A549 (cell line): ENCODE data around the gene ADAMTS19. TPM values are rescaled to one million over a fixed set of nuclear protein-coding genes. Genes with fewer than 3 reads are reported as not detected.

Source experiments
- ATAC-seq, 2 experiments: fragments of 200-7000 bp in 1 of 2; fragments of >200 bp in 1 of 2; cut with Nextera tagmentation in 1 of 2; cut with Tn5 transposase in 1 of 2; 3 replicates each; pipeline versions ENCODE4 v1.8.0 to v1.9.1; 2018 to 2020; ENCODE audit warnings: mild to moderate bottlenecking in 1 of 2, moderate library complexity in 1 of 2
- CTCF ChIA-PET: fragments of 300-600 bp; sonication (Branson Sonifier 250); formaldehyde crosslinking; extraction: SDS; loops from one replicate; lab custom pipeline; 2021; ENCODE audit warnings: antibody characterized with exemption, inconsistent platforms; lab: Yijun Ruan, JAX
- POLR2A ChIA-PET: fragments of 350-600 bp; formaldehyde crosslinking; extraction: SDS; loops from one replicate; lab custom pipeline; 2021; ENCODE audit warnings: antibody characterized with exemption, inconsistent platforms; lab: Yijun Ruan, JAX
- DNase-seq, 2 experiments: peaks; one replicate each; pipeline versions ENCODE4 v3.0.0 to v3.0.0-alpha.2; 2011 to 2016; ENCODE audit warnings: low read depth in 1 of 2, low spot score in 1 of 2
- FAIRE-seq: peaks from 2 replicates; lab custom pipeline; 2011; peaks lifted over from hg19 to GRCh38; lab: Jason Lieb, UNC
- H3K27ac ChIP-seq, 2 experiments: fragments of >200 bp; sonication (Bioruptor Twin); formaldehyde crosslinking; 3 replicates each; pipeline ENCODE4 v1.5.1; 2016 to 2017
- H3K4me1 ChIP-seq: fragments of >200 bp; sonication (Bioruptor Twin); formaldehyde crosslinking; 3 replicates; pipeline ENCODE4 v1.6.1; 2016
- H3K4me2 ChIP-seq: fragments of >200 bp; sonication (Bioruptor Twin); formaldehyde crosslinking; 3 replicates; pipeline ENCODE4 v1.6.1; 2016
- H3K4me3 ChIP-seq: fragments of >200 bp; sonication (Bioruptor Twin); formaldehyde crosslinking; 3 replicates; pipeline ENCODE4 v1.5.1; 2016
- H3K9me3 ChIP-seq: fragments of >200 bp; sonication (Bioruptor Twin); formaldehyde crosslinking; 3 replicates; pipeline ENCODE4 v1.6.1; 2016
- ATOH8 ChIP-seq: fragments of 250-450 bp; sonication (Bioruptor Pico); IDR thresholded peaks from 2 replicates; pipeline ENCODE4 v1.5.0; 2020; ENCODE audit warnings: low read depth, mild to moderate bottlenecking, moderate library complexity
- BCL3 ChIP-seq: fragments of >200 bp; sonication (Bioruptor Twin); formaldehyde crosslinking; IDR thresholded peaks from 3 replicates; pipeline ENCODE4 v1.6.1; 2016
- BHLHE40 ChIP-seq: IDR thresholded peaks from 2 replicates; pipeline ENCODE4 v1.6.1; 2012; ENCODE audit warnings: low read depth, low read length, inconsistent platforms
- CBX8 ChIP-seq: fragments of 200-600 bp; sonication (generic); IDR thresholded peaks from 2 replicates; pipeline ENCODE4 v1.6.1; 2016
- CHD2 ChIP-seq: fragments of 150-350 bp; IDR thresholded peaks from 2 replicates; pipeline ENCODE4 v1.6.1; 2014; ENCODE audit warnings: low read length; ENCODE audit not compliant: partially characterized antibody
- CTCF ChIP-seq: fragments of >200 bp; sonication (Bioruptor Twin); formaldehyde crosslinking; IDR thresholded peaks from 3 replicates; pipeline ENCODE4 v1.5.1; 2016
- ELK1 ChIP-seq: fragments of 150-350 bp; IDR thresholded peaks from 2 replicates; pipeline ENCODE4 v1.6.1; 2014; ENCODE audit warnings: low read depth, mild to moderate bottlenecking, low read length
- FOSL2 ChIP-seq, 2 experiments: fragments of 450-650 bp in 1 of 2; fragments of >200 bp in 1 of 2; sonication (Bioruptor Twin) in 1 of 2; formaldehyde crosslinking; IDR thresholded peaks; 2 replicates each; pipeline versions ENCODE4 v1.5.0 to v1.6.1; 2016 to 2020; ENCODE audit warnings: mild to moderate bottlenecking in 1 of 2, moderate library complexity in 1 of 2
- HES2 ChIP-seq: fragments of >200 bp; sonication (Bioruptor Twin); formaldehyde crosslinking; IDR thresholded peaks from 2 replicates; pipeline ENCODE4 v1.6.1; 2016
- HOXB5 ChIP-seq: fragments of 250-450 bp; sonication (Bioruptor Pico); IDR thresholded peaks from 2 replicates; pipeline ENCODE4 v1.5.0; 2020; ENCODE audit warnings: mild to moderate bottlenecking, moderate library complexity
- JUNB ChIP-seq: fragments of >200 bp; sonication (Bioruptor Twin); formaldehyde crosslinking; IDR thresholded peaks from 2 replicates; pipeline ENCODE4 v1.6.1; 2016
- KDM1A ChIP-seq: fragments of 200-600 bp; sonication (generic); IDR thresholded peaks from 2 replicates; pipeline ENCODE4 v1.6.1; 2016; ENCODE audit warnings: low read depth, mild to moderate bottlenecking
- MAZ ChIP-seq: fragments of 150-350 bp; IDR thresholded peaks from 2 replicates; pipeline ENCODE4 v1.6.1; 2014; ENCODE audit warnings: antibody characterized with exemption, low read depth, low read length, borderline replicate concordance
- MYC ChIP-seq: IDR thresholded peaks from 2 replicates; pipeline ENCODE4 v1.6.1; 2012; ENCODE audit warnings: mild to moderate bottlenecking, inconsistent platforms, low read length, improper control_type of control experiment, borderline replicate concordance
- PHF8 ChIP-seq: fragments of 200-600 bp; sonication (generic); IDR thresholded peaks from 2 replicates; pipeline ENCODE4 v1.6.1; 2016; ENCODE audit warnings: low read depth, mild to moderate bottlenecking, antibody characterized with exemption, moderate library complexity, borderline replicate concordance
- POLR2AphosphoS2 ChIP-seq: conservative IDR thresholded peaks from 2 replicates; pipeline ENCODE4 v1.6.1; 2012; ENCODE audit warnings: low read length, improper control_type of control experiment, inconsistent platforms
- RAD21 ChIP-seq, 2 experiments: fragments of >200 bp in 1 of 2; sonication (Bioruptor Twin) in 1 of 2; formaldehyde crosslinking in 1 of 2; IDR thresholded peaks in 1 of 2; conservative IDR thresholded peaks in 1 of 2; 2 replicates in 1 of 2; 3 replicates in 1 of 2; pipeline ENCODE4 v1.6.1; 2012 to 2018; ENCODE audit warnings: inconsistent platforms in 1 of 2
- RARB ChIP-seq: fragments of 250-450 bp; sonication (Bioruptor Pico); IDR thresholded peaks from 2 replicates; pipeline ENCODE4 v1.8.0; 2021; ENCODE audit warnings: mild to moderate bottlenecking, moderate library complexity
- REST ChIP-seq: fragments of 200-600 bp; sonication (generic); IDR thresholded peaks from 2 replicates; pipeline ENCODE4 v1.6.1; 2016; ENCODE audit warnings: antibody characterized with exemption, mild to moderate bottlenecking, moderate library complexity
- SMC3 ChIP-seq: fragments of >200 bp; sonication (Bioruptor Twin); formaldehyde crosslinking; IDR thresholded peaks from 3 replicates; pipeline ENCODE4 v1.6.1; 2018; ENCODE audit warnings: inconsistent platforms
- ZC3H11A ChIP-seq: fragments of 450-650 bp; IDR thresholded peaks from 2 replicates; pipeline ENCODE4 v1.6.1; 2014; ENCODE audit warnings: antibody characterized with exemption, mild to moderate bottlenecking
- ZNF302 ChIP-seq: fragments of 250-450 bp; sonication (Bioruptor Pico); IDR thresholded peaks from 2 replicates; pipeline ENCODE4 v1.9.0; 2021; ENCODE audit warnings: inconsistent platforms, mild to moderate bottlenecking, moderate library complexity
- ZSCAN20 ChIP-seq: fragments of 250-450 bp; sonication (Bioruptor Pico); IDR thresholded peaks from 2 replicates; pipeline ENCODE4 v1.8.0; 2022; ENCODE audit warnings: mild to moderate bottlenecking, moderate library complexity
- WGBS: methylation state at CpG from one replicate; pipeline ENCODE4 v1.1.6; 2017; ENCODE audit errors: missing lambda C conversion rate; 5-methylcytosine and 5-hydroxymethylcytosine counted together
- polyA plus RNA-seq, 4 experiments: library from polyadenylated mRNA; depleted of rRNA in 3 of 4; stranded (reverse); fragments of >200 nt; fragmentation: RNase III in 1 of 4; extraction: RNeasy Plus Mini Kit Qiagen cat#74134 plus additional on column Dnase treatment in 1 of 4; gene quantifications; 2 replicates in 3 of 4; 3 replicates in 1 of 4; pipeline ENCODE4 v1.2.3, GENCODE V29; 2011 to 2017

Gene ADAMTS19
- polyA plus RNA-seq, 2 of the 4 experiments (the other 2 are of a cell fraction) = not detected

GRCh38 chr5:129664336-129664937 lies 204.3 kb downstream of the ADAMTS19 start:
- CTCF ChIA-PET = interaction anchor here (0.8 to 2.3 kb wide), 6 partner anchors 19 to 264 kb away, joined by 3 to 12 read pairs (median 3); no protein-coding TSS in a partner anchor
- DNase-seq (peak; percentile 13 to 48), ATAC-seq (0 out of 6 replicates have a peak, but pooled peaks of 1 of the 2 experiments have one; percentile 42), FAIRE-seq (no peak)
- H3K4me2 ChIP-seq = no peak overlapping the region
- no peak overlapping the region for H3K27ac ChIP-seq
- no peaks in the 10 kb centered on the region for H3K9me3 ChIP-seq
- POLR2A ChIA-PET = no interaction called here
- no peak overlapping the region for H3K4me3 ChIP-seq
- no peaks in the 10 kb centered on the region for H3K4me1 ChIP-seq
- WGBS = 3% methylated on average over 3 of the region's 3 CpGs
- peak; percentile 56 for TF ChIP-seq CTCF
- peak; percentile 26; the same call in 1 of the 3 replicates for TF ChIP-seq SMC3
- no peak for TF ChIP-seq MAZ
- TF ChIP-seq HOXB5 (CRISPR knock-in tag) = no peak
- TF ChIP-seq BHLHE40 = no peak
- no peak for TF ChIP-seq ATOH8 (CRISPR knock-in tag)
- TF ChIP-seq CBX8 = no peak
- peak; percentile 23 to 33; a peak in 2 of 5 replicates for TF ChIP-seq RAD21 (conservative IDR thresholded peaks at IDR 0.05 in 1 of 2, IDR thresholded peaks at IDR 0.05 in 1 of 2)
- no peak for TF ChIP-seq PHF8
- TF ChIP-seq CHD2 = no peak
- no peak for TF ChIP-seq KDM1A
- no peak for TF ChIP-seq ELK1
- TF ChIP-seq ZC3H11A = no peak
- no peak for TF ChIP-seq RARB
- no peak for TF ChIP-seq FOSL2 (IDR thresholded peaks at IDR 0.05)
- TF ChIP-seq FOSL2 (CRISPR knock-in tag; IDR thresholded peaks at IDR 0.05) = no peak
- TF ChIP-seq, all 56 proteins: peak for 3

- Histone ChIP-seq H3K4me1 (no peaks in the 10 kb centered on the region), H3K4me3 (no peak overlapping the region), H3K4me2 (no peak overlapping the region), H3K9me3 (no peaks in the 10 kb centered on the region), H3K27ac (no peak overlapping the region)
- no peak for DNase-seq
- ATAC-seq = no peak
- ChIA-PET POLR2A (no interaction called here), CTCF (no interaction called here)
- WGBS = 8% methylated on average over 2 of the region's 2 CpGs
- no peak for FAIRE-seq
- TF ChIP-seq REST (no peak), JUNB (no peak), ZC3H11A (no peak), ZSCAN20 (CRISPR knock-in tag) (no peak), HES2 (no peak), ELK1 (no peak), BCL3 (no peak), PHF8 (no peak), POLR2AphosphoS2 (no peak), ZNF302 (no peak), ATOH8 (CRISPR knock-in tag) (no peak), MYC (no peak)
These were observed 210.9 kb downstream of the ADAMTS19 start for GRCh38 chr5:129670957-129671500.
